HEK293T (cell line): Measurements from ENCODE around the gene NCEH1.

Experiments
- CTCF ChIA-PET: fragments of 350-600 bp; formaldehyde crosslinking; extraction: SDS; loops from one replicate; lab custom pipeline; 2021; ENCODE audit warnings: antibody characterized with exemption, inconsistent platforms; lab: Yijun Ruan, JAX
- POLR2A ChIA-PET: fragments of 350-600 bp; formaldehyde crosslinking; extraction: SDS; loops from one replicate; lab custom pipeline; 2020; ENCODE audit warnings: antibody characterized with exemption, inconsistent platforms; lab: Yijun Ruan, JAX
- DNase-seq: peaks from one replicate; pipeline ENCODE4 v3.0.0; 2012; ENCODE audit warnings: mixed read lengths; ENCODE audit errors: extremely low spot score
- ARNT ChIP-seq: fragments of 450-650 bp; IDR thresholded peaks from 2 replicates; pipeline ENCODE4 v1.6.1; 2017; ENCODE audit warnings: mild to moderate bottlenecking
- BHLHE40 ChIP-seq: fragments of 450-650 bp; IDR thresholded peaks from 2 replicates; pipeline ENCODE4 v1.6.1; 2016; ENCODE audit warnings: mild to moderate bottlenecking, moderate library complexity, borderline replicate concordance
- CTBP1 ChIP-seq: fragments of 450-650 bp; IDR thresholded peaks from 2 replicates; pipeline ENCODE4 v1.6.1; 2016; ENCODE audit warnings: borderline replicate concordance
- ELF4 ChIP-seq: fragments of 450-650 bp; IDR thresholded peaks from 2 replicates; pipeline ENCODE4 v1.6.1; 2017; ENCODE audit warnings: antibody characterized with exemption
- FOXA1 ChIP-seq: fragments of 450-650 bp; IDR thresholded peaks from 2 replicates; pipeline ENCODE4 v1.6.1; 2016; ENCODE audit warnings: mild to moderate bottlenecking
- FOXK2 ChIP-seq: fragments of 450-650 bp; IDR thresholded peaks from 2 replicates; pipeline ENCODE4 v1.6.1; 2016; ENCODE audit warnings: mild to moderate bottlenecking
- FOXM1 ChIP-seq: fragments of 450-650 bp; IDR thresholded peaks from 2 replicates; pipeline ENCODE4 v1.6.1; 2017; ENCODE audit warnings: mild to moderate bottlenecking, borderline replicate concordance
- HDGF ChIP-seq: fragments of 450-650 bp; IDR thresholded peaks from 2 replicates; pipeline ENCODE4 v1.6.1; 2017; ENCODE audit warnings: antibody characterized with exemption, borderline replicate concordance
- L3MBTL2 ChIP-seq: fragments of 450-650 bp; conservative IDR thresholded peaks from 2 replicates; pipeline ENCODE4 v1.6.1; 2016; ENCODE audit warnings: mild to moderate bottlenecking
- LEF1 ChIP-seq: fragments of 450-650 bp; IDR thresholded peaks from 2 replicates; pipeline ENCODE4 v1.6.1; 2017; ENCODE audit warnings: mild to moderate bottlenecking, borderline replicate concordance
- NFRKB ChIP-seq: fragments of 450-650 bp; IDR thresholded peaks from 2 replicates; pipeline ENCODE4 v1.6.1; 2016; ENCODE audit warnings: mild to moderate bottlenecking, moderate library complexity
- SP1 ChIP-seq: fragments of 450-650 bp; IDR thresholded peaks from 2 replicates; pipeline ENCODE4 v1.6.1; 2017
- SUZ12 ChIP-seq: fragments of 450-650 bp; IDR thresholded peaks from 2 replicates; pipeline ENCODE4 v1.6.1; 2016; ENCODE audit warnings: mild to moderate bottlenecking
- TARDBP ChIP-seq: fragments of 450-650 bp; IDR thresholded peaks from 2 replicates; pipeline ENCODE4 v1.6.1; 2016
- ZNF384 ChIP-seq: fragments of 450-650 bp; IDR thresholded peaks from 2 replicates; pipeline ENCODE4 v1.6.1; 2016
- TF ChIP-seq, protein P1 (sequence below): fragments of 450-650 bp; IDR thresholded peaks from 2 replicates; pipeline ENCODE4 v1.6.1; 2016

NCEH1 gene

GRCh38 chr3:172658344-172659245, 52.3 kb downstream of the NCEH1 start:
- POLR2A ChIA-PET, result no interaction called here
- peak; percentile 52 for DNase-seq
- TF ChIP-seq, protein P1, sequence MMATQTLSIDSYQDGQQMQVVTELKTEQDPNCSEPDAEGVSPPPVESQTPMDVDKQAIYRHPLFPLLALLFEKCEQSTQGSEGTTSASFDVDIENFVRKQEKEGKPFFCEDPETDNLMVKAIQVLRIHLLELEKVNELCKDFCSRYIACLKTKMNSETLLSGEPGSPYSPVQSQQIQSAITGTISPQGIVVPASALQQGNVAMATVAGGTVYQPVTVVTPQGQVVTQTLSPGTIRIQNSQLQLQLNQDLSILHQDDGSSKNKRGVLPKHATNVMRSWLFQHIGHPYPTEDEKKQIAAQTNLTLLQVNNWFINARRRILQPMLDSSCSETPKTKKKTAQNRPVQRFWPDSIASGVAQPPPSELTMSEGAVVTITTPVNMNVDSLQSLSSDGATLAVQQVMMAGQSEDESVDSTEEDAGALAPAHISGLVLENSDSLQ, result peak; percentile 32; the same call in 1 of the 2 replicates
- peak; percentile 61 for TF ChIP-seq ZNF384
- no peak for TF ChIP-seq FOXK2
- TF ChIP-seq ARNT, result no peak
- CTCF ChIA-PET, result interaction anchor here (1.2 to 1.6 kb wide), 2 partner anchors 15 to 63 kb away, joined by 4 to 7 read pairs; no protein-coding TSS in a partner anchor

DNA sequence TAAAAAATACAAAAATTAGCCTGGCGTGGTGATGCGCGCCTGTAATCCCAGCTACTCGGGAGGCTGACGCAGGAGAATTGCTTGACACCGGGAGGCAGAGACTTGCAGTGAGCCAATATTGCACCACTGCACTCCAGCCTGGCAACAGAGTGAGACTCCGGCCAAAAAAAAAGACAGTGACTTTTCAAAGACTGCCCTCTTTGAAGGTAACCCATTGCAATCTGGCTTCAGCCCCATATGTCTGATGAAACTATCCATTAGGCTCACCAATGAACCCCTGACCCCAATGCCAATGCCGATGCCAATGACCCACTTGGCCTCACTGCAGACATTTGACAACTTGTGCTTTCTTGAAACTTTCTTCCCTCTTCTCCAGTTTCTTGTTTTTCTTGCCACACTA, 54.3 kb downstream of the NCEH1 start:
- ChIA-PET POLR2A (no interaction called here), CTCF (no interaction called here)
- TF ChIP-seq BHLHE40 (no peak), L3MBTL2 (no peak), ELF4 (no peak), FOXA1 (no peak), ARNT (no peak), HDGF (no peak), ZNF384 (no peak), TARDBP (no peak), SP1 (no peak), NFRKB (no peak), FOXK2 (no peak), LEF1 (no peak), SUZ12 (no peak), CTBP1 (no peak)
- TF ChIP-seq, protein P1, result no peak
- DNase-seq, result no peak

GRCh38 chr3:172655388-172655787, 55.5 kb downstream of the NCEH1 start:
- no peak for TF ChIP-seq BHLHE40
- TF ChIP-seq ZNF384, result no peak
- no peak for TF ChIP-seq FOXM1
- TF ChIP-seq TARDBP, result no peak
- no peak for TF ChIP-seq FOXK2
- TF ChIP-seq, protein P1, result no peak
- no peak for TF ChIP-seq ARNT
- TF ChIP-seq HDGF, result no peak
- no peak for TF ChIP-seq SUZ12
- no peak for TF ChIP-seq NFRKB
- no peak for TF ChIP-seq LEF1
- TF ChIP-seq ELF4, result no peak
- no peak for TF ChIP-seq CTBP1
- TF ChIP-seq L3MBTL2, result no peak
- POLR2A ChIA-PET, result no interaction called here
- CTCF ChIA-PET, result no interaction called here
- DNase-seq, result no peak

- ChIA-PET CTCF (interaction anchor here (1.2 kb wide), 1 partner anchor 12 kb away, joined by 3 read pairs; no protein-coding TSS in a partner anchor), POLR2A (no interaction called here)
- TF ChIP-seq CTBP1 (no peak), ELF4 (no peak), LEF1 (no peak), BHLHE40 (no peak), SP1 (no peak), FOXK2 (no peak), ZNF384 (no peak), HDGF (no peak), NFRKB (no peak), ARNT (no peak), L3MBTL2 (no peak), SUZ12 (no peak), FOXA1 (no peak), FOXM1 (no peak), TARDBP (no peak)
- TF ChIP-seq, protein P1, result no peak
- no peak for DNase-seq
These were observed 56.4 kb downstream of the NCEH1 start for GRCh38 chr3:172654470-172654869.

- ChIA-PET POLR2A (no interaction called here), CTCF (interaction anchor here (0.6 kb wide), 1 partner anchor 30 kb away, joined by 5 read pairs; no protein-coding TSS in a partner anchor)
- TF ChIP-seq FOXK2 (no peak), CTBP1 (no peak), BHLHE40 (no peak), ELF4 (no peak), LEF1 (no peak), SUZ12 (no peak), SP1 (no peak), L3MBTL2 (no peak), ARNT (no peak)
- TF ChIP-seq, protein P1, result no peak
- DNase-seq, result no peak
These were observed 57.8 kb downstream of the NCEH1 start for GRCh38 chr3:172653004-172653572.
